A549 treated with AZD9567 at 1 μM for 4 hours (cell line): ENCODE data around the gene NADK2. TPM values are rescaled to one million over a fixed set of nuclear protein-coding genes. Genes with fewer than 3 reads are reported as not detected.

Source experiments
- total RNA-seq: library from RNA; stranded (reverse); fragments of 200-300 nt; extraction: Qiagen RNA extraction; gene quantifications from 5 replicates; pipeline ENCODE4 v1.2.3, GENCODE V29; 2022; ENCODE audit not compliant: insufficient read depth

NADK2 gene, protein sequence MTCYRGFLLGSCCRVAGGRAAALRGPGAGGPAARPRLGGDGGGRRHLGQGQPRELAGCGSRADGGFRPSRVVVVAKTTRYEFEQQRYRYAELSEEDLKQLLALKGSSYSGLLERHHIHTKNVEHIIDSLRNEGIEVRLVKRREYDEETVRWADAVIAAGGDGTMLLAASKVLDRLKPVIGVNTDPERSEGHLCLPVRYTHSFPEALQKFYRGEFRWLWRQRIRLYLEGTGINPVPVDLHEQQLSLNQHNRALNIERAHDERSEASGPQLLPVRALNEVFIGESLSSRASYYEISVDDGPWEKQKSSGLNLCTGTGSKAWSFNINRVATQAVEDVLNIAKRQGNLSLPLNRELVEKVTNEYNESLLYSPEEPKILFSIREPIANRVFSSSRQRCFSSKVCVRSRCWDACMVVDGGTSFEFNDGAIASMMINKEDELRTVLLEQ
- 10.5 to 13.8 TPM (median 12.2 TPM) in 5 replicates for total RNA-seq

DNA sequence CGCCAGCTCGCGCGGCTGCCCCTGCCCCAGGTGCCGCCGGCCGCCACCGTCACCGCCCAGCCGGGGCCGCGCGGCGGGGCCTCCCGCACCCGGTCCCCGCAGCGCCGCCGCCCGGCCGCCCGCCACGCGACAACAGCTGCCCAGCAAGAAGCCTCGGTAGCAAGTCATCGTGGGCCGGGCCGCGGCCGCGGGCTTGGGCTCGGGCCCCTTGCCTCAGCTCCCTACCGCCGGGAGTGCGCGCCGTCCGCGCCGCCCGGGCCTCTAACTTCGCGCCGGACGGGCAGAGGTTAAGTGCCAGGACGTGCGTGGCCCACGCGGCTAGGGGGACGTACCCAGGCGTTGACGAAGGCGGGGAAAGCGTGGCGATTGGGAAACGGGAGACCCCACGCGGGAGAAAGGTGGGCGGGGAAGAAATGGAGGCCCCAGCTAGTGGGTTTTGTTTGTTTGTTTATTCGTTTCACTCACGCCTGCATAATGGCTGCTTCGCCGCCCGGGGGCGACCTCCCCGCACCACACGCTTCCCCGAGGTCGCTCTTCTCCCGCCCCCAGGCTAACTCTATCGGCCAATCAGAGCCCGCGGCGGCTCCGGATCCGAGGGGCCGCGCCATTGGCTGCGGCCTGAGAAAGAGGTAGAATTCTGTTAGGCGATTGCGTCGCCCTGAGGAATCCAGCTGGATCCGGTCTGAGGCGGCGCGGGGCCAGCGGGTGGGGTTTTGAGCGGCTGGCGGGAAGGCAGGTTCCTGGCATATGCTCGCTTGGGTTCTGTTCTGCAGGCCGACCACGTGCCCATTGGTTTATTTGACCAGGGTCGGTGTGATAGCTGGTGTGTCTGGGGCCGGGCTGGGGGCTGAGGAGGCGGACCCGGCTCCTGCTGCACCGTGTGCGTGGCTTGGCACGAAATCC, at the start of gene NADK2:
TSS of gene NADK2 (minus strand) at position 295 of the 903 bp plus-strand sequence. CDS start at position 168, 127 bp downstream.

DNA sequence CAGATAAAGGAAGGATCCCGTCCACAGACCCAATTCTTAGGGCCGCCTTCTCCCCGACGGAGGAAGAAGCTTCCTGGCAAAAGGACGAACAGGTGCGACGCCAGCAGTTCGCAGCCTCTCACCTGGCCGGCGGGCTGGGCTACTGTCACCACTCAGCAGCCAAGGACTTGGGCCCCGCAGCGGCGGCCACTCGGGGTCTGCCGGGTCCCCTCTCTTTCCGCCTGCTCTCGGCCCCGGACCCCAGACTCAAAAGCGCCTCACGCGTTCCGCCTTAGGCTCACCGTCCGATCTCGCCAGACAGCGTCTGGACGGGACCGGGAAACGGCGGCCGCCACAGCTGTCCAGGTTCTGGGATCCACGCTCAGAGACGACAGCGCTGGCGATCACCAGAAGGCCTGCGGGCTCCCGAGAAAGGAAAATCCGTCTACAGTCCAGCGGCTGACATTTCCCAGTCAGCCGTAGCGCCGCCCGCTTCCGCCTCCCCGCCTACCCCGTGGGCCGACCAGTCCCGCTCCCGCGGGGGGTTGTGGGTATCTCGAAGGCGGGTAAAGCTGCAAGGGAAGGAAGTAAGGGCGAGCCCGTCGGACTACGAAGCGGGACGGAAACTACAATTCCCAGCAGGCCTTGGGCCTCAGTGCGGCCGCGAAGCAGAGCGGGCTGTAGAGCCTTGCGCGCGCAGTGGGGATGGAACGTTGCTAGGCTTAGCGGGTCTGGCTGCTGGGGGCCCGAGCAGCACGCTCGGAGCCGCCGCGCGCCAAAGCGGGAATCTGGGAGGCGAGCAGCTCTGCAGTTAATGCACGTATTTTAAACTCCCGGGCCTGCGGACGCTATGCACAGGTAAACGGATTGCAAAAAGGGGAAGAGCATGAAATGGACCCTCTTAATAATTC, 90.0 kb downstream of the NADK2 start, which contains the start of the genes LMBRD2 and SKP2:
TSS of gene LMBRD2 (minus strand) at position 454 of the 890 bp plus-strand sequence. CDS start 8,538 bp downstream, outside the sequence.
TSS of gene SKP2 (plus strand) at position 678 of the 890 bp plus-strand sequence. CDS start at position 830, 152 bp downstream.

Other genes starting within 250 kb of the NADK2 start
- gene UGT3A2, start 175.0 kb downstream of the NADK2 start, total RNA-seq, result not detected in 5 replicates
- 1.3 to 5.6 TPM (median 1.9 TPM) in 5 replicates for gene LMBRD2, start 90.0 kb downstream of the NADK2 start, total RNA-seq
- gene SKP2, start 89.8 kb downstream of the NADK2 start, total RNA-seq, result 21.2 to 25.8 TPM (median 22.0 TPM) in 5 replicates
- gene RANBP3L, start 60.0 kb upstream of the NADK2 start, total RNA-seq, result not detected in 5 replicates